ENCODE data around the gene OPRD1. TPM values are rescaled to one million over a fixed set of nuclear protein-coding genes. Genes with fewer than 3 reads are reported as not detected.
"Not testable (repeated sequence)": the region's sequence is repeated elsewhere in the genome, so short reads cannot be mapped to it uniquely, and the experiment has no call there.

Gene OPRD1
- total RNA-seq, 1 donor from 2014 or later = 1.2 TPM

DNA sequence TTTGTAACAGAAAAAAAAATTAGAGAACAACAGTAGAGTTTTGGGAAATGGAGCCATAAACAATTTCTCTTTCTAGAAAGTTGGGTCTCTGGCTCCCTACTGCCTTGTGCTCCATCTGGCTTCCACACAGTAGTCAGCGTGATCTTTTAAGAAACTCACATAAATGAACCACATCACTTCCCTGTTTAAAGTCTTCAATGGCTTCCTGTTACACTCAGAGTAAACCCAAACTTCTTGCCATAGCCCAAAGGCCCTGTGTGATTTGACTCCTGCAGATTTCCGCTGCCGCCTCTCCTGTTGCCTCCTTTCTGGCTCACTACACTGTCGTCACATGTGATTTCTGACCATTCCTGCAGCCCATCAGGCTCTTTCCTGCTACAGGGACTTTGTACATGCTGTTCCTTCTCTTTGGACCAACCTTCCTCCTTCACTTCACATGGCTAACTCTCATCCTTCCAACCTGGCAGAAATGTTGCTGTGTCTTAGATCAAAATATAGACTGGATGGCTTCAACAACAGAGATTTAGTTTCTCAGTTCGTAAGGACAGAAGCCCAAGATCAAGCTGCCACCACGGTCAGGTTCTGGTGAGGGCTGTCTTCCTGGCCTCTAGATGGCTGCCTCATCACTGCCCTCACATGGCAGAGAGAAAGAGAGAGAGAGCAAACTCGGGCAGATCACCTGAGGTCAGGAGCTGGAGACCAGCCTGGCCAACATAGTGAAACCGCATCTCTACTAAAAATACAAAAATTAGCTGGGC lies 34.0 kb downstream of the OPRD1 start:
- Mint-ChIP-seq H3K4me3 (ENCODE audit: unreplicated experiment) (peak overlapping the region; percentile 25), H3K9me3 (ENCODE audit: unreplicated experiment) (peaks cover 3% of the 10 kb centered on the region), H3K27ac (ENCODE audit: unreplicated experiment) (no peak overlapping the region), H3K27me3 (ENCODE audit: unreplicated experiment) (no peaks in the 10 kb centered on the region), H3K36me3 (ENCODE audit: unreplicated experiment) (no peaks in the 10 kb centered on the region), H3K4me1 (ENCODE audit: low read depth, unreplicated experiment) (no peaks in the 10 kb centered on the region)
- TF ChIP-seq, protein P1, sequence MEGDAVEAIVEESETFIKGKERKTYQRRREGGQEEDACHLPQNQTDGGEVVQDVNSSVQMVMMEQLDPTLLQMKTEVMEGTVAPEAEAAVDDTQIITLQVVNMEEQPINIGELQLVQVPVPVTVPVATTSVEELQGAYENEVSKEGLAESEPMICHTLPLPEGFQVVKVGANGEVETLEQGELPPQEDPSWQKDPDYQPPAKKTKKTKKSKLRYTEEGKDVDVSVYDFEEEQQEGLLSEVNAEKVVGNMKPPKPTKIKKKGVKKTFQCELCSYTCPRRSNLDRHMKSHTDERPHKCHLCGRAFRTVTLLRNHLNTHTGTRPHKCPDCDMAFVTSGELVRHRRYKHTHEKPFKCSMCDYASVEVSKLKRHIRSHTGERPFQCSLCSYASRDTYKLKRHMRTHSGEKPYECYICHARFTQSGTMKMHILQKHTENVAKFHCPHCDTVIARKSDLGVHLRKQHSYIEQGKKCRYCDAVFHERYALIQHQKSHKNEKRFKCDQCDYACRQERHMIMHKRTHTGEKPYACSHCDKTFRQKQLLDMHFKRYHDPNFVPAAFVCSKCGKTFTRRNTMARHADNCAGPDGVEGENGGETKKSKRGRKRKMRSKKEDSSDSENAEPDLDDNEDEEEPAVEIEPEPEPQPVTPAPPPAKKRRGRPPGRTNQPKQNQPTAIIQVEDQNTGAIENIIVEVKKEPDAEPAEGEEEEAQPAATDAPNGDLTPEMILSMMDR (IDR thresholded peaks at IDR 0.05; ENCODE audit: partially characterized antibody, unreplicated experiment) = no peak
- DNase-seq = no peak

DNA sequence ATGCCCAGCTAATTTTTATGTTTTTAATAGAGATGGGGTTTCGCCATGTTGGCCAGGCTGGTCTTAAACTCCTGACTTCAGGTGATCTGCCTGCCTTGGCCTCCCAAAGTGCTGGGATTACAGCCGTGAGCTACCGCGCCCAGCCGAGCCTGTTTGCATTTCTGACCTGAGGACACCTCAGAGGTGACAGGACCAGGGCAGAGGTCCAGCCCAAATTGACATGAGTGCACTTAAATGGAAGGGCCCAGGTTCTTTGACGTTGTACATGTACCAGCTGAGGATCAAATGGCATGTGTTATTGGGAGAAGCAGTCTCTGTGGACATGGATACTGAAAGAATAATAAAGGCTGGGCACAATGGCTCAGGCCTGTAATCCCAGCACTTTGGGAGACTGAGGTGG lies 35.2 kb downstream of the OPRD1 start:
- H3K27me3 Mint-ChIP-seq (ENCODE audit: unreplicated experiment); H3K27ac Mint-ChIP-seq (ENCODE audit: unreplicated experiment); DNase-seq; H3K36me3 Mint-ChIP-seq (ENCODE audit: unreplicated experiment); H3K4me3 Mint-ChIP-seq (ENCODE audit: unreplicated experiment); H3K4me1 Mint-ChIP-seq (ENCODE audit: low read depth, unreplicated experiment); H3K9me3 Mint-ChIP-seq (ENCODE audit: unreplicated experiment): not testable (repeated sequence)

DNA sequence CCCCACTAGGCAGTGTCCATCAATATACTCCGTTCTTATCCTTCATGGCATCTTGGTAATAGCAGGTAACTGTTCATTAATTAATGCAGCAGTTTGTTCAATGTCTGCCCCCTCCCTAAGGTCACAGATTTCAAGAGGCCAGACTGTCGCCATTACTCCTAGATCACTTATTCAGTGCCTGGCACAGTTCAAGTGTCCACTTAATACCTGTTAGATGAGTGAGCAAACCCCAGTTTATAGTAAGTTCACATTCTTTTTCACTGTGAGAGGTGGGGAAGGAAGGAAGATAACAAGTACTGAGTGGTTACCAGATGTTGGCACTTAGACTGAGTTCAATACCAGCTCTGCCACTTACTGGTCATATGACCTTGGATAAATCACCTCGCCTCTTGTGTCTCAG lies 36.4 kb downstream of the OPRD1 start:
- H3K27me3 Mint-ChIP-seq (ENCODE audit: unreplicated experiment) = no peaks in the 10 kb centered on the region
- H3K9me3 Mint-ChIP-seq (ENCODE audit: unreplicated experiment) = peaks cover 5% of the 10 kb centered on the region
- TF ChIP-seq, protein P1 (IDR thresholded peaks at IDR 0.05; ENCODE audit: partially characterized antibody, unreplicated experiment) = no peak
- no peak for DNase-seq
- H3K27ac Mint-ChIP-seq (ENCODE audit: unreplicated experiment) = no peak overlapping the region
- H3K4me3 Mint-ChIP-seq (ENCODE audit: unreplicated experiment) = no peak overlapping the region
- no peaks in the 10 kb centered on the region for H3K4me1 Mint-ChIP-seq (ENCODE audit: low read depth, unreplicated experiment)
- no peaks in the 10 kb centered on the region for H3K36me3 Mint-ChIP-seq (ENCODE audit: unreplicated experiment)

DNA sequence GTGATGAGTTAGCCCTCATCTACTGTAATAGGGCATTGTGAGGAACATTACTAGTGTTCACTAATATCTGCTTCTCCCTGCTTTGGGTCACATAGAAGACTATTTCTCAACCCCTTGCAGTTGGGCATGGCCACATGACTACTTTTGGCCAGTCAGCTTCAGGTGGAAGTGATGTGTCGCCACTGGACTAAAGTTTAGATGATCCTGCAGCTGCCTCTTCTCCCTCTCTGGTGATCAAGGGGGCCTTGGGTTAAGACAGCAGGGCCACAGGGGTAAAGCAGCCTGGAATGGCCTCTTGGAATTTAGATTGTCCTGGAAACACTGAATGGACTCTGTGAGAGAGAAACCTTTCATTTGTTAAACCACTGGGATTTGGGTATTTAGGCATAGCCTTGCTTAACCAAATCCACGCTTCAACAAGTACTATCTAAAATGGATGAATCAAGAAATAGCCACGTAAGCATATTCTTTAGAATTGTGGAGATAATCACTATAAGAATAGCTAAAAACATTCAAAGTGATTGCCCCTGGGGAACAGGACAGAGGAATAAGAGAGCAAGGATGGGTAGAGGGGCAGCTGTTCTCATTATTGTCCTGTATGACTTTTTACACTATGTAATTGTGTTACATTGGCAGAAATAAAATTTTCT lies 41.2 kb downstream of the OPRD1 start:
- Mint-ChIP-seq H3K27me3 (ENCODE audit: unreplicated experiment) (peaks cover 2% of the 10 kb centered on the region), H3K9me3 (ENCODE audit: unreplicated experiment) (peaks cover 2% of the 10 kb centered on the region)

DNA sequence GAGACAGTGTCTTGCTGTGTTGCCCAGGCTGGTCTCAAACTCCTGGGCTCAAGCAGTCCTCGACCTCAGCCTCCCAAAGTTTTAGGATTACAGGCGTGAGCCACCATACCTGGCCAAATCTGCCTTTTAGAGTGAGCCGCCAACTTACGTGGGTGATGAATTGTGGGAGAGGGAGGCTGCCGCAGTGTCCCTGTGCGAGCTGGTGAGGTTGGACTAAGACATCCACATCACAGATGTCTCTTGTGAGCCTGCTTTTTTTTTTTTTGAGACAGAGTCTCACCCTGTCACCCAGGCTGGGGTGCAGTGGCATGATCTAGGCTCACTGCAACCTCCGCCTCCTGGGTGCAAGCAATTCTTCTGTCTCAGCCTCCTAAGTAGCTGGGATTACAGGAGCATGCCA lies 42.4 kb downstream of the OPRD1 start:
- DNase-seq; H3K36me3 Mint-ChIP-seq (ENCODE audit: unreplicated experiment); H3K4me3 Mint-ChIP-seq (ENCODE audit: unreplicated experiment); H3K9me3 Mint-ChIP-seq (ENCODE audit: unreplicated experiment); H3K4me1 Mint-ChIP-seq (ENCODE audit: low read depth, unreplicated experiment); H3K27me3 Mint-ChIP-seq (ENCODE audit: unreplicated experiment); H3K27ac Mint-ChIP-seq (ENCODE audit: unreplicated experiment): not testable (repeated sequence)

More for the DNA sequence above, 41.2 kb downstream of the OPRD1 start:
- TF ChIP-seq, protein P1 (IDR thresholded peaks at IDR 0.05; ENCODE audit: partially characterized antibody, unreplicated experiment) = no peak
- H3K4me3 Mint-ChIP-seq (ENCODE audit: unreplicated experiment) = no peak overlapping the region
- H3K36me3 Mint-ChIP-seq (ENCODE audit: unreplicated experiment) = no peaks in the 10 kb centered on the region
- no peaks in the 10 kb centered on the region for H3K4me1 Mint-ChIP-seq (ENCODE audit: low read depth, unreplicated experiment)
- no peak overlapping the region for H3K27ac Mint-ChIP-seq (ENCODE audit: unreplicated experiment)
- DNase-seq = no peak

DNA sequence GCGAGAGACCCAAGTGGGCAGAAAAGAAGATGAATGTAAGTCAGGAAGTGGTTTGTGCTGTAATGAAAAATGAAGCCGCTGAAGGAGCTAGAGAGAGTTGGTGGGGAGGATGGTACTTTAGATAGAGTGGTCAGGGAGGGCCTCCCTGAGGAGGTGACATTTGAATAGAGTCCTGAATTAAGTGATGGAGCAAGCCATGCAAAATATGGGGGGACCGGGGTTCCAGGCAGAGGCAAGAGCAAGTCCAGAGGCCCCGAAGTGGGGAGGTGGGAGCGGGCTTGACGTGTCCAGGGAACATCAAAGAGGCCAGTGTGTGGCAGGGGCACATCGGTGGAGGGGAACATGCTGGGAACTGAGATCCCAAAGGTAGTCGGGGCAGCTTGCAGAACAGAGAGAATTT lies 43.1 kb downstream of the OPRD1 start:
- Mint-ChIP-seq H3K36me3 (ENCODE audit: unreplicated experiment) (no peaks in the 10 kb centered on the region), H3K4me3 (ENCODE audit: unreplicated experiment) (no peak overlapping the region), H3K4me1 (ENCODE audit: low read depth, unreplicated experiment) (peaks cover 6% of the 10 kb centered on the region), H3K9me3 (ENCODE audit: unreplicated experiment) (peaks cover 2% of the 10 kb centered on the region), H3K27me3 (ENCODE audit: unreplicated experiment) (peaks cover 2% of the 10 kb centered on the region), H3K27ac (ENCODE audit: unreplicated experiment) (no peak overlapping the region)
- TF ChIP-seq, protein P1 (IDR thresholded peaks at IDR 0.05; ENCODE audit: partially characterized antibody, unreplicated experiment) = no peak
- no peak for DNase-seq
